Trophoblast cell (in vitro differentiated cells and primary cell): ENCODE results near the gene CAMSAP3.

ENCODE experiments used
- DNase-seq, 2 donors: peaks; one replicate each; pipeline ENCODE4 v3.0.0-alpha.2; 2016
- H2AFZ ChIP-seq: 2 replicates; pipeline ENCODE4 v1.6.1; 2013; ENCODE audit warnings: low read length, moderate library complexity, mild to moderate bottlenecking; ENCODE audit not compliant: insufficient read depth, poor library complexity
- H2AK5ac ChIP-seq: 2 replicates; pipeline ENCODE4 v1.6.1; 2013; ENCODE audit warnings: mild to moderate bottlenecking, low read length
- H2BK120ac ChIP-seq: 2 replicates; pipeline ENCODE4 v1.6.1; 2013; ENCODE audit warnings: low read length, mild to moderate bottlenecking, moderate library complexity; ENCODE audit not compliant: insufficient read depth, poor library complexity
- H2BK12ac ChIP-seq: 2 replicates; pipeline ENCODE4 v1.6.1; 2013; ENCODE audit warnings: mild to moderate bottlenecking, low read length, moderate library complexity
- H2BK5ac ChIP-seq: 2 replicates; pipeline ENCODE4 v1.6.1; 2013; ENCODE audit warnings: low read length, low read depth, moderate library complexity, mild to moderate bottlenecking; ENCODE audit not compliant: poor library complexity
- H3K14ac ChIP-seq: 2 replicates; pipeline ENCODE4 v1.6.1; 2013; ENCODE audit warnings: mild to moderate bottlenecking, low read length
- H3K18ac ChIP-seq: 2 replicates; pipeline ENCODE4 v1.6.1; 2013; ENCODE audit warnings: mild to moderate bottlenecking, low read length
- H3K23ac ChIP-seq: 2 replicates; pipeline ENCODE4 v1.6.1; 2013; ENCODE audit warnings: low read length
- H3K27ac ChIP-seq: 2 replicates; pipeline ENCODE4 v1.5.1; 2013; ENCODE audit warnings: low read depth, mild to moderate bottlenecking, inconsistent platforms, low read length, moderate library complexity
- H3K27me3 ChIP-seq: 2 replicates; pipeline ENCODE4 v1.6.1; 2013; ENCODE audit warnings: inconsistent platforms, mild to moderate bottlenecking, low read length, moderate library complexity; ENCODE audit not compliant: insufficient read depth
- H3K36me3 ChIP-seq, 2 experiments: 1 replicate in 1 of 2; 2 replicates in 1 of 2; pipeline ENCODE4 v1.6.1; 2013; ENCODE audit warnings: low read length in 2 of 2, mild to moderate bottlenecking in 2 of 2, moderate library complexity in 1 of 2; ENCODE audit not compliant: insufficient read depth in 2 of 2, control insufficient read depth in 1 of 2
- H3K4ac ChIP-seq: 2 replicates; pipeline ENCODE4 v1.6.1; 2013; ENCODE audit warnings: low read depth, mild to moderate bottlenecking, low read length, moderate library complexity
- H3K4me1 ChIP-seq, 2 experiments: 1 replicate in 1 of 2; 2 replicates in 1 of 2; pipeline ENCODE4 v1.6.1; 2013; ENCODE audit warnings: low read length in 2 of 2, mild to moderate bottlenecking in 2 of 2, moderate library complexity in 1 of 2; ENCODE audit not compliant: insufficient read depth in 2 of 2, control insufficient read depth in 1 of 2
- H3K4me2 ChIP-seq: 2 replicates; pipeline ENCODE4 v1.6.1; 2013; ENCODE audit warnings: inconsistent platforms, mild to moderate bottlenecking, low read length, moderate library complexity
- H3K4me3 ChIP-seq: 2 replicates; pipeline ENCODE4 v1.5.1; 2013; ENCODE audit warnings: mild to moderate bottlenecking, low read depth, low read length, inconsistent platforms
- H3K79me1 ChIP-seq: one replicate; pipeline ENCODE4 v1.6.1; 2013; ENCODE audit warnings: low read length
- H3K79me2 ChIP-seq: 2 replicates; pipeline ENCODE4 v1.6.1; 2013; ENCODE audit warnings: low read length, mild to moderate bottlenecking; ENCODE audit not compliant: control insufficient read depth, insufficient read depth, poor library complexity
- H3K9ac ChIP-seq: 2 replicates; pipeline ENCODE4 v1.6.1; 2013; ENCODE audit warnings: mild to moderate bottlenecking, low read length
- H3K9me3 ChIP-seq: 2 replicates; pipeline ENCODE4 v1.6.1; 2013; ENCODE audit warnings: low read depth, mild to moderate bottlenecking, control low read depth, inconsistent platforms, low read length; ENCODE audit not compliant: insufficient read depth
- H4K12ac ChIP-seq: 2 replicates; pipeline ENCODE4 v1.6.1; 2013; ENCODE audit warnings: low read depth, mild to moderate bottlenecking, low read length, moderate library complexity
- H4K8ac ChIP-seq: 2 replicates; pipeline ENCODE4 v1.6.1; 2013; ENCODE audit warnings: low read depth, mild to moderate bottlenecking, low read length, moderate library complexity
- H4K91ac ChIP-seq: one replicate; pipeline ENCODE4 v1.6.1; 2013; ENCODE audit warnings: low read depth, mild to moderate bottlenecking, low read length, moderate library complexity
- WGBS: extraction: QIAGEN DNeasy Blood & Tissue Kit; methylation state at CpG from one replicate; pipeline ENCODE4 v1.1.7; 2013; ENCODE audit warnings: missing lambda C conversion rate; ENCODE audit not compliant: insufficient read length, insufficient coverage; ENCODE audit errors: extremely low coverage; 5-methylcytosine and 5-hydroxymethylcytosine counted together

CAMSAP3 gene

DNA sequence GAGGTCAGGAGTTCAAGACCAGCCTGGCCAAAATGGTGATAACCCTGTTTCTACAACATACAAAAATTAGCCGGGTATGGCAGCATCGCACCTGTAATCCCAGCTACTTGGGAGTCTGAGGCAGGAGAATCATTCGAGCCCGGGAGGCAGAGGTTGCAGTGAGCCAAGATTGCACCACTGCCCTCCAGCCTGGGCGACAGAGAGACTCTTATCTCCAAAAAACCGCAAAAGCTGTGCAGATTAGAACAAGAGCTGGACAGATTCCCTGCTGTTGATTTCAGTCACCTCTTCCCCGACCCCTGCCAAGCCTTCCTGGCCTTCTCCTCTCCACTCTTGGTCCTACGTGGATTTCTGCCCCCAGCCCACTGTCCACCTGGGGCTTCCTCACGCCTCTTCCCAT is 8.3 kb downstream of the CAMSAP3 start:
- H3K79me2 ChIP-seq: no peaks in the 10 kb centered on the region
- H3K36me3 ChIP-seq: peaks cover 9 to 12% of the 10 kb centered on the region in 2 experiments
- H3K14ac ChIP-seq: no peak overlapping the region
- H4K12ac ChIP-seq: no peak overlapping the region
- no peak overlapping the region for H3K4me3 ChIP-seq
- H2AK5ac ChIP-seq: no peak overlapping the region
- peaks cover 0 to 2% of the 10 kb centered on the region in 2 experiments for H3K4me1 ChIP-seq
- H2AFZ ChIP-seq: no peak overlapping the region
- no peak overlapping the region for H2BK12ac ChIP-seq
- WGBS: no CpG with 5 or more reads among the region's 9 CpGs
- H2BK120ac ChIP-seq: no peak overlapping the region
- H3K4ac ChIP-seq: no peak overlapping the region
- H3K9me3 ChIP-seq: peaks cover 1% of the 10 kb centered on the region
- no peaks in the 10 kb centered on the region for H3K27me3 ChIP-seq
- no peak overlapping the region for H3K23ac ChIP-seq
- peak; percentile 12 to 38 for DNase-seq
- no peak overlapping the region for H2BK5ac ChIP-seq
- H4K8ac ChIP-seq: no peak overlapping the region
- H4K91ac ChIP-seq: no peak overlapping the region
- H3K9ac ChIP-seq: no peak overlapping the region
- H3K4me2 ChIP-seq: no peak overlapping the region
- no peaks in the 10 kb centered on the region for H3K79me1 ChIP-seq
- no peak overlapping the region for H3K27ac ChIP-seq
- H3K18ac ChIP-seq: no peak overlapping the region

DNA sequence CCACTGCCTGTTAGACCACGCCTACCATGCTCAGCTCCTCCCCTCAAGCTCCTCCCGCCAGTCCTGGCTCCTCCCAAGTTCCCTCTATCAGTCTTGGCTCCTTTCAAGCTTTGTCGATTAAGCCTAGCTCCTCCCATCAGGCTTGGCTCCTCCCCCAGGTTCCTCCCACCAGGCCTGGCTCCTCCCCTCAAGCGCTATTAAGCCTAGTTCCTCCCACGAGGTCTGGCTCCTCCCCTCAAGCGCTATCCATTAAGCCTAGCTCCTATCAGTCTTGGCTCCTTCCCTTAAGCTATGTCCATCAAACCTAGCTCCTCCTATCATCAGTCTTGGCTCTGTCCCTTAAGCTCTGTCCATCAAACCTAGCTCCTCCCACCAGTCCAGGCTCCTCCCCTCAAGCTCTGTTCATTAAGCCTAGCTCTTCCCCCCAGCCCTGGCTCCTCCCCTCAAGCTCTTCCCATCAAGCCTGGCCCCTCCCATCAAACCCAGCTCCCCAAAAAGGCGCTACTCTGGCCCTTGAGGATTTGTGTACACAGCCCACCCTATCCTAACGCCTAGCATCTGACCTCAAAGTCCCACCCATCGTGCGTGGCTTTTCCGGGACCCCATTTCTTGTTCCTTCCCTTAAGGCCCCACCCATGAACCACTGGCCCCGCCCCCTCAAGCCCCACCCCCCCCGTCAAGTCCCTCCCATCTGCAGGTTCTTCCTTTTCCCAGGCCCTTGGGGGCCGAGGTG is 10.0 kb downstream of the CAMSAP3 start:
- Histone ChIP-seq H2BK5ac (no peak overlapping the region), H4K12ac (no peak overlapping the region), H2AK5ac (no peak overlapping the region), H3K23ac (no peak overlapping the region), H2BK120ac (no peak overlapping the region), H3K36me3 (peaks cover 17 to 21% of the 10 kb centered on the region in 2 experiments), H3K27me3 (no peaks in the 10 kb centered on the region), H4K91ac (no peak overlapping the region), H3K4me3 (no peak overlapping the region), H4K8ac (no peak overlapping the region), H3K4me2 (no peak overlapping the region), H3K18ac (no peak overlapping the region), H3K14ac (no peak overlapping the region), H2BK12ac (no peak overlapping the region), H3K9ac (no peak overlapping the region), H3K79me2 (no peaks in the 10 kb centered on the region), H3K4me1 (peaks cover 0 to 2% of the 10 kb centered on the region in 2 experiments), H3K79me1 (no peaks in the 10 kb centered on the region), H3K4ac (no peak overlapping the region), H3K9me3 (peaks cover 1% of the 10 kb centered on the region), H3K27ac (no peak overlapping the region), H2AFZ (no peak overlapping the region)
- WGBS: no CpG with 5 or more reads among the region's 14 CpGs
- DNase-seq: peak in 1 of 2 donors; percentile 12

DNA sequence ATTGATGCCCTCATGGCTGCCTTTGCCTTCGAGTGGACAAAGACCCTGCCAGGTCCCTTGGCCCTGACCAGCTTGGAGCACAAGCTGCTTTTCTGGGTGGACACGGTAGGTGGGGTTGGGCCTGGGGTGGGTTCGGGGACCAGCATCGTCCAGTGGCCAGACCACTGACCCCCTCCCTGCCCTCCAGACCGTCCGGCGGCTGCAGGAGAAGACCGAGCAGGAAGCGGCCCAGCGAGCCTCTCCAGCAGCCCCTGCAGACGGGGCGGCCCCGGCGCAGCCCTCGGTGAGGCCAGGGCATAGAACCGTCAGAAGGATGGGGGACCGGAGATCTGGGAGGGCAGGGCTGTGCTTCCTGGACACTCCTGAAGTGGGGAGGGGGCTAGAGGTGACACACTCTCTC is 10.6 kb downstream of the CAMSAP3 start:
- no CpG with 5 or more reads among the region's 17 CpGs for WGBS
- Histone ChIP-seq H2AFZ (no peak overlapping the region), H3K9me3 (peaks cover 1% of the 10 kb centered on the region), H4K8ac (no peak overlapping the region), H2AK5ac (no peak overlapping the region), H3K23ac (no peak overlapping the region), H3K14ac (no peak overlapping the region), H4K91ac (no peak overlapping the region), H3K9ac (no peak overlapping the region), H3K79me2 (no peaks in the 10 kb centered on the region), H4K12ac (no peak overlapping the region), H2BK5ac (no peak overlapping the region), H3K18ac (no peak overlapping the region), H3K4me1 (peaks cover 0 to 2% of the 10 kb centered on the region in 2 experiments), H3K27ac (no peak overlapping the region), H3K4me2 (no peak overlapping the region), H2BK12ac (no peak overlapping the region), H3K79me1 (no peaks in the 10 kb centered on the region), H3K4me3 (no peak overlapping the region), H3K4ac (no peak overlapping the region), H2BK120ac (no peak overlapping the region), H3K27me3 (no peaks in the 10 kb centered on the region), H3K36me3 (peaks cover 23 to 27% of the 10 kb centered on the region in 2 experiments)
- DNase-seq: no peak

GRCh38 chr19:7607212-7607873 is 11.7 kb downstream of the CAMSAP3 start:
- H3K14ac ChIP-seq: no peak overlapping the region
- no peak overlapping the region for H3K18ac ChIP-seq
- H4K12ac ChIP-seq: no peak overlapping the region
- H3K4me3 ChIP-seq: no peak overlapping the region
- no peaks in the 10 kb centered on the region for H3K79me2 ChIP-seq
- H3K9me3 ChIP-seq: peaks cover 1% of the 10 kb centered on the region
- no peak overlapping the region for H2BK12ac ChIP-seq
- no peak overlapping the region for H4K91ac ChIP-seq
- H2AFZ ChIP-seq: no peak overlapping the region
- no peak overlapping the region for H3K4me2 ChIP-seq
- H3K4me1 ChIP-seq: peaks cover 0 to 2% of the 10 kb centered on the region in 2 experiments
- H2AK5ac ChIP-seq: no peak overlapping the region
- no peak overlapping the region for H3K4ac ChIP-seq
- H3K79me1 ChIP-seq: no peaks in the 10 kb centered on the region
- no peak overlapping the region for H3K27ac ChIP-seq
- no peak overlapping the region for H3K23ac ChIP-seq
- no peak overlapping the region for H4K8ac ChIP-seq
- no peak overlapping the region for H3K9ac ChIP-seq
- H3K36me3 ChIP-seq: peaks cover 31 to 35% of the 10 kb centered on the region in 2 experiments
- H2BK5ac ChIP-seq: no peak overlapping the region
- DNase-seq: no peak
- H2BK120ac ChIP-seq: no peak overlapping the region
- no CpG with 5 or more reads among the region's 10 CpGs for WGBS
- H3K27me3 ChIP-seq: no peaks in the 10 kb centered on the region
